Stomach (tissue), 4 donors: ENCODE results near the gene LDLRAD2.

Experiments
- EP300 ChIP-seq: sonication (generic); formaldehyde crosslinking; IDR thresholded peaks from one replicate; pipeline ENCODE4 v1.6.1; 2017; ENCODE audit warnings: antibody characterized with exemption
- POLR2A ChIP-seq, 4 donors: fragments of 450-650 bp; IDR thresholded peaks; one replicate each; pipeline ENCODE4 v1.6.1; 2016; ENCODE audit warnings: antibody characterized with exemption in 4 of 4, control low read depth in 2 of 4, mild to moderate bottlenecking in 1 of 4, moderate library complexity in 1 of 4
- POLR2AphosphoS5 ChIP-seq, 3 donors: sonication (generic); formaldehyde crosslinking; IDR thresholded peaks; one replicate each; pipeline ENCODE4 v1.6.1; 2016; ENCODE audit warnings: antibody characterized with exemption in 3 of 3
- TF ChIP-seq, protein P1 (sequence below), 7 experiments: fragments of 450-650 bp in 4 of 7; fragments of 200-600 bp in 3 of 7; sonication (generic) in 3 of 7; IDR thresholded peaks; one replicate each; pipeline ENCODE4 v1.5.1; 2016 to 2019; ENCODE audit warnings: antibody characterized with exemption in 7 of 7, control low read depth in 2 of 7, mild to moderate bottlenecking in 1 of 7

DNA sequence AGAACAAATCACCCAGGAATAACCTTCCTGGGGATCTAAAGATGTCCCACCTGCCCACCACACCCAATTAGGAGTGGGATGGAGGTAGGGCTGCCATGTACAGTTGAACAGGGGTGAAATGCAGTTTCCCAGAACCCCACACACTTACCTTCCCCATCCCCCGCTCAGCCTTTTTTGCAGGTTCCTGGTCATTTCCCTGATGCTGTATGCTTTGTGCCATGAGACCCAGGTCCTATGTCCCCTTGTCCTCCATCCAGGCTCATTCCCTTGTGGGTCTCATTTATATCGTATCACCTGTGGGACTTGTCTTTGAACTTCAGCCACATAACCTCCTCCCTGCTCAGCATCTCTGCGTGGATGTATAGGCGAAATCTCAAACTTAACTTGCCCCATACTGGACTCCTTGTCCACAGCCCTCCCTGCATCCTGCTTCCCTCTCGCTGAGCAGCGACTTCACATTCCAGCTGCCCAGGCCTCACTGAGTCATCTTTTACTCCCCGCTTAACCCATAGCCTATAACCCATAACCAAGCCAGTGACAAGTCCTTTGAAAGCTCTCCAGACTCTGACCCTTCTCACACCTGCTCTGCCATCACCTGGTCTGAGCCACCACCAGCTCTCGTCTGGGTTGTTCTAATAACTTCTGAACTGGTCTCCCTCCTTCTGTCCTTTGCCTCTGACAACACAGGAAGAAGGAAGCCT, 4.7 kb downstream of the LDLRAD2 start:
- TF ChIP-seq, protein P1, sequence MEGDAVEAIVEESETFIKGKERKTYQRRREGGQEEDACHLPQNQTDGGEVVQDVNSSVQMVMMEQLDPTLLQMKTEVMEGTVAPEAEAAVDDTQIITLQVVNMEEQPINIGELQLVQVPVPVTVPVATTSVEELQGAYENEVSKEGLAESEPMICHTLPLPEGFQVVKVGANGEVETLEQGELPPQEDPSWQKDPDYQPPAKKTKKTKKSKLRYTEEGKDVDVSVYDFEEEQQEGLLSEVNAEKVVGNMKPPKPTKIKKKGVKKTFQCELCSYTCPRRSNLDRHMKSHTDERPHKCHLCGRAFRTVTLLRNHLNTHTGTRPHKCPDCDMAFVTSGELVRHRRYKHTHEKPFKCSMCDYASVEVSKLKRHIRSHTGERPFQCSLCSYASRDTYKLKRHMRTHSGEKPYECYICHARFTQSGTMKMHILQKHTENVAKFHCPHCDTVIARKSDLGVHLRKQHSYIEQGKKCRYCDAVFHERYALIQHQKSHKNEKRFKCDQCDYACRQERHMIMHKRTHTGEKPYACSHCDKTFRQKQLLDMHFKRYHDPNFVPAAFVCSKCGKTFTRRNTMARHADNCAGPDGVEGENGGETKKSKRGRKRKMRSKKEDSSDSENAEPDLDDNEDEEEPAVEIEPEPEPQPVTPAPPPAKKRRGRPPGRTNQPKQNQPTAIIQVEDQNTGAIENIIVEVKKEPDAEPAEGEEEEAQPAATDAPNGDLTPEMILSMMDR (IDR thresholded peaks at IDR 0.05): no peak
- TF ChIP-seq EP300: no peak
- no peak for TF ChIP-seq POLR2A (IDR thresholded peaks at IDR 0.05)
- TF ChIP-seq POLR2AphosphoS5 (IDR thresholded peaks at IDR 0.05): no peak
